Activated T-helper 1 cell treated with anti-CD3 and anti-CD28 coated beads, Interleukin-12 subunit alpha, Interleukin-12 subunit beta, Interleukin-2, Interleukin-4 antibody, amounts not matched to agents 30 ng/mL and 10 ng/mL and 1 ng/mL, durations not matched to agents 14 hours and 24 hours and 36 hours (primary cell): ENCODE measurements around the gene CNTN4. TPM values are rescaled to one million over a fixed set of nuclear protein-coding genes. Genes with fewer than 3 reads are reported as not detected.
"Not testable (repeated sequence)": the region's sequence is repeated elsewhere in the genome, so short reads cannot be mapped to it uniquely, and the experiment has no call there.

Experiments used
- DNase-seq: peaks from one replicate; pipeline ENCODE4 v3.0.0; 2021; ENCODE audit warnings: low spot score
- H3K27ac Mint-ChIP-seq: one replicate; pipeline ENCODE4 v1.8.0; 2021; ENCODE audit warnings: mild to moderate bottlenecking, mixed read lengths
- H3K27me3 Mint-ChIP-seq: one replicate; pipeline ENCODE4 v1.8.0; 2022; ENCODE audit warnings: mild to moderate bottlenecking, moderate library complexity, mixed read lengths; ENCODE audit not compliant: insufficient read depth
- H3K36me3 Mint-ChIP-seq: one replicate; pipeline ENCODE4 v1.8.0; 2021; ENCODE audit warnings: low read depth, mixed read lengths
- H3K4me1 Mint-ChIP-seq: one replicate; pipeline ENCODE4 v1.8.0; 2021; ENCODE audit warnings: low read depth, mixed read lengths
- H3K4me3 Mint-ChIP-seq: one replicate; pipeline ENCODE4 v1.8.0; 2021; ENCODE audit warnings: mild to moderate bottlenecking, moderate library complexity, mixed read lengths
- H3K9me3 Mint-ChIP-seq: one replicate; pipeline ENCODE4 v1.8.0; 2021; ENCODE audit warnings: mixed read lengths
- intact Hi-C: fragments of 100-400 bp; cut with micrococcal nuclease; formaldehyde crosslinking; loops from one replicate; pipeline ENCODE4 v1.15.1; 2024
- total RNA-seq: library from RNA; stranded (reverse); gene quantifications from 2 replicates; pipeline ENCODE4 v1.2.3, GENCODE V29; 2022

The CNTN4 gene
- total RNA-seq, 1 donor from 2014 or later = not detected

DNA sequence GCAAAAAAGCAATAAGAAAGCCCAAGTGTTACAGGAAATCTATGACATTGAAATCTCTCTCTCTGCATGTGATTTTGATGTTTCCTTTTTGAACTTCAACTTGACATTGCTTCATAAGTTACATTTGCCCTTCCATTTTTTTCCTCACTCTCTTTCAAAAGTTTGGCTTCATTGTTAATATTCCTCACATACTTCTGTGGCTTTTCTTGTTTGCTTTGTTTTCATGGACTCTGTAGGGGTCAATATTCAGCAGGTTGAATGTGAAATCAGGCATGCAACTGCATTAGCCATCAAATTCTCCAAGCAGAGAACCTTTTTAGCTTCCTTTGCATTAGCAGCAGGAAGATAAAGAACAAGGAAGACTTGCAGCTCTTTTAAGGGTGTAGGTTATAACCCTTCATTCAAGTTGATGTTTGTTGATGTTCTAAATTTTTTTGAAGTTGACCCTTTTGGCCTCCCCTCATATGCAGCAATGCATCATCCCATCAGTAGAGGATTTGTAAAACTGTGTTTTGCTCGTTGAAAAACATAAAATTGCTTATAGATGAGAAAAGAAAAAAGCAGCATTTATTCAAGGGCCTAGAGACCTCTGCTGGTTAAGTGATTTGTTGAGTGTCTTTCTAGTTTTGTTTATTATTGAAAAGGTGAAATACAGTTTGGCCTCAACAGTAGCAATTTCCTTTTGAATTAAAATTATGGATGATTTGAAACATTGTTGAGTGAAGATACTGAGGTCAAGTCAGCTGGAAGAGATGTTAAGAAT, 800.1 kb downstream of the CNTN4 start:
- H3K36me3 Mint-ChIP-seq = no peaks in the 10 kb centered on the region
- no peaks in the 10 kb centered on the region for H3K27me3 Mint-ChIP-seq
- H3K9me3 Mint-ChIP-seq = no peaks in the 10 kb centered on the region
- no peak overlapping the region for H3K27ac Mint-ChIP-seq
- H3K4me1 Mint-ChIP-seq = no peaks in the 10 kb centered on the region
- no peak overlapping the region for H3K4me3 Mint-ChIP-seq
- no peak for DNase-seq
- intact Hi-C loops = no loop called here

DNA sequence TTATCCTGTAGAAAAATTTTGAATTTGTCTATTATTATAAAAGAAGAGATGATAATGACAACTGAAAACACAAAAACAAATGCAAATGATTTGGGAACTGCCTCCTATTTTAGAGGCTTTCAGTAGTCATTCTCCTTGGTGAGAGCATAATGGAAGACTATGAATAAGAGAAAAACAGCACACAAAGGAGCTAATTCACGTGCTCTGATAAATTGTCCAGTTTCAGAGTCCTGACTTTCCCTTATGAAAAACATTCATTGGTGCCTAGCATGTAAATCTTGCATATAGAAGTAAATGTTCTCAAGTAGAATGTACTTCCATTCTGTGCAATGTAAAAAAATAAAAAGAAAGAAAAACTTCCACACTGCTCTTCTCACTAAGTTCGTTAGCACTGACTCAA, 805.4 kb downstream of the CNTN4 start:
- Mint-ChIP-seq H3K27ac (no peak overlapping the region), H3K36me3 (no peaks in the 10 kb centered on the region), H3K4me3 (no peak overlapping the region), H3K4me1 (no peaks in the 10 kb centered on the region), H3K9me3 (no peaks in the 10 kb centered on the region), H3K27me3 (no peaks in the 10 kb centered on the region)
- no peak for DNase-seq
- intact Hi-C loops = no loop called here

DNA sequence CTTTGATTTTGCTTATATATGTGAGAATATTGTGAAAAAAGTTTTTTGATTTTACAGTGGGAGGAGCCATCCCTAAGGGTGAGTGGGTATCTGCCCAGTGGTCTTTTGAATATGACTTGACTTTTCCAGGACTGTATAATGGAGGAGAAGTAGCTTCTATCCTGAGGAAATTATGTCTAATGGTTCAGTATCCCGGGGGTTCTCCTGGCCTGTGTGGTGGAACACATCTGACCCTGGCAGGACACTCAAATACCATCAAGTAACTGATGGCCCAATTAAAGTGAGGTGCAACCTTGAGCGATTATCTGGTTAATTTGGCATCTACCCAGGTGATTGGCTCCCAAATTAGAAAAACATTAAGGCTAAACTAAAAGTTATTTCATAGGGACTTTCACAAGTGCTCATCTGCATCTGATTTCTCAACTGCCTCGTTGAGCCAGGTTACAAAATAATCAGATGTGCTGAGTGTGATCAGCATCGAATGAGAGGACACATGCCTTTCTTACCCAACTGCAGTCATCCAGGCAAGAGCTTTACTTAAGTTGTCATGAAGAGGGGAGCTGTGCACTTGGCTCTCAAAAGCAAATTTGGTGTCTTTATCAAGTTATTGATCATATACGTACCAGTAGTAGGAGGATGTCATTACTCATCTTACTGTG, 810.2 kb downstream of the CNTN4 start:
- Mint-ChIP-seq H3K36me3 (no peaks in the 10 kb centered on the region), H3K27ac (no peak overlapping the region), H3K27me3 (no peaks in the 10 kb centered on the region), H3K9me3 (no peaks in the 10 kb centered on the region), H3K4me3 (no peak overlapping the region), H3K4me1 (no peaks in the 10 kb centered on the region)
- no peak for DNase-seq
- intact Hi-C loops = no loop called here

DNA sequence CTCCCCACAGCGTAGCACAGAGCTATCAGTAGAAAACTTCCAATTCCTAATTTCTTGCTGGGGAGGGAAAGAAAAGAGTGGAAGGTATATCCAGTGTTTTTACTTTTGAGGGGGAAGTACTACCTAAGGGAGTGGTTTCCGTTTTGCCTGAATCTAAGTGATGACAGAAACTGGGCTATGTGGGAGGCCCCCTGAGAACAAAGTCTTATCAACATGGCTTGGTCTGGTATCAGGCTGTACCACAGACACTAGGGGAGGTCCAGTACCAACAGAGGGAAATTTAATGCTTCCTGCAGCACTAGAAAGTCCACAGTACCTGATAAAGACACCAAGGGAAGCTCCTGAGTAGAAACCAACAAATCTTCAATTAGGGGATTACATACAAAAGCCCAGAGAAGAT, 812.3 kb downstream of the CNTN4 start:
- H3K9me3 Mint-ChIP-seq = no peaks in the 10 kb centered on the region
- H3K27ac Mint-ChIP-seq = no peak overlapping the region
- no peaks in the 10 kb centered on the region for H3K27me3 Mint-ChIP-seq
- no peak for DNase-seq
- intact Hi-C loops = no loop called here
- no peak overlapping the region for H3K4me3 Mint-ChIP-seq
- H3K4me1 Mint-ChIP-seq = no peaks in the 10 kb centered on the region
- H3K36me3 Mint-ChIP-seq = no peaks in the 10 kb centered on the region

DNA sequence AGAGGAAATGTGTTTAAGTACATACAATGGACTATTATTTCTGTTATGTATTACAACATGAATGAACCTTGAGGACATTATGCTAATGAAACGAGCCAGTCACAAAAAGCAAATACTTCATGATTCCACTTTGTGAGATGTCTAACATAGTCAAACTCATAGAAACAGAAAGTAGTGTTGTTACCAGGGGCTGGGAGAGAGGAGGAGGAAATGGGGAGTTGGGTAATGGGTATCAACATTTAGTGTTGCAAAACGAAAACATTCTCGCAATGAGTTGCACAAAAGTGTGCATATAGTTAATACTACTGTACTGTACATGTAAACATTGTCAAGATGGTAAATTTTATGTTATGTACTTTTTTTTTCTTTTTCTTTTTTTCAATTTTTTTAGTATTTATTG, 817.2 kb downstream of the CNTN4 start:
- H3K27me3 Mint-ChIP-seq = peaks cover 2% of the 10 kb centered on the region
- H3K4me3 Mint-ChIP-seq = no peak overlapping the region
- intact Hi-C loops = no loop called here
- H3K27ac Mint-ChIP-seq = no peak overlapping the region
- DNase-seq = no peak
- H3K9me3 Mint-ChIP-seq = no peaks in the 10 kb centered on the region
- no peaks in the 10 kb centered on the region for H3K36me3 Mint-ChIP-seq
- no peaks in the 10 kb centered on the region for H3K4me1 Mint-ChIP-seq

DNA sequence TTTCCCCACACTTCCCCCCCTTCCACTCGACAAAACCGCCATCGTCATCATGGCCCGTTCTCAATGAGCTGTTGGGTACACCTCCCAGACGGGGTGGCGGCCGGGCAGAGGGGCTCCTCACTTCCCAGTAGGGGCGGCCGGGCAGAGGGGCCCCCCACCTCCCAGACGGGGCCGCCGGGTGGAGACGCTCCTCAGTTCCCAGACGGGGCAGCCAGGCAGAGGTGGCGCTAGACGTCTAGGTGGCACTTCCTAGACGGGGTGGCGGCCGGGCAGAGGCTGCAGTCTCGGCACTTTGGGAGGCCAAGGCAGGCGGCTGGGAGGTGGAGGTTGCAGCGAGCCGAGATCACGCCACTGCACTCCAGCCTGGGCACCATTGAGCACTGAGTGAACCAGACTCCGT, 818.0 kb downstream of the CNTN4 start:
- H3K4me3 Mint-ChIP-seq, H3K4me1 Mint-ChIP-seq, H3K9me3 Mint-ChIP-seq, H3K36me3 Mint-ChIP-seq, H3K27ac Mint-ChIP-seq, intact Hi-C loops, H3K27me3 Mint-ChIP-seq, DNase-seq: not testable (repeated sequence)

DNA sequence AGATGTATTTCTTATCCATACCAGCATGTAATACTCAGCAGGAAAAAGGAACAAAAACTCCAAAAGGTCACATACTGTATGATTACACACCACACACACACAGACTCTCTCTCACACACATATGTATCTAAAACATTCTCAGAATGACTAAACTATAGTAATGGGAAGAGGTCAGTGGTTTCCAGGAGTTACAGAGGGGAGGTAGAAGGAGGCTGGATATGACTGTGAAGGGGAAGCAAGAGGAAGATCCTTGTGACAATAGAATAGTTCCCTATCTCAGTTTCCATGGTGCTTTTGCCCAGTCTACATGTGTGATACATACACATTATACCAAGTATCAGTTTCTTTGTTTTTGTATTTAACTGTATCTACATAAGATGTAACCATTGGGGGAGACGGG, 821.4 kb downstream of the CNTN4 start:
- H3K4me1 Mint-ChIP-seq = no peaks in the 10 kb centered on the region
- H3K36me3 Mint-ChIP-seq = no peaks in the 10 kb centered on the region
- DNase-seq = no peak
- H3K9me3 Mint-ChIP-seq = no peaks in the 10 kb centered on the region
- intact Hi-C loops = no loop called here
- peaks cover 2% of the 10 kb centered on the region for H3K27me3 Mint-ChIP-seq
- no peak overlapping the region for H3K27ac Mint-ChIP-seq
- H3K4me3 Mint-ChIP-seq = no peak overlapping the region

DNA sequence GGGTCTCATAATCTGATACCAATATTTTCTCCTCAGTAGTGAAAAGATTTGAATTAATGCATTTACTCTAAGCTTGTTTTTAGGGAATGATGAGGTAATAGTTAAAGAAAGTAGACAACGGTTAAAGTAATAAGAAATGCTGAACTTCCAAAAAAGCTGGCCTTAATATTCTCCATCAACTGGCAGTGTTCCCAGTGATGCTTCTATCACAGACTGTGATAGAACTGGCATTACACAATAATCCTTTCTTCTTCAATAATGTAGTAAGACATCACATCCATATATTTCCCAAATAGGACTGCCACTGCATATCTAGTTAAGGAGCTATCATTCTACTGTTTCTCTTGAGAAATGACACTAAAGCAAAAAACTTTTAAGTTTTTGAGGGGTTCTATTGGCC, 822.8 kb downstream of the CNTN4 start:
- Mint-ChIP-seq H3K36me3 (no peaks in the 10 kb centered on the region), H3K4me1 (no peaks in the 10 kb centered on the region), H3K9me3 (no peaks in the 10 kb centered on the region), H3K27me3 (peaks cover 2% of the 10 kb centered on the region), H3K4me3 (no peak overlapping the region), H3K27ac (no peak overlapping the region)
- no peak for DNase-seq
- intact Hi-C loops = no loop called here

DNA sequence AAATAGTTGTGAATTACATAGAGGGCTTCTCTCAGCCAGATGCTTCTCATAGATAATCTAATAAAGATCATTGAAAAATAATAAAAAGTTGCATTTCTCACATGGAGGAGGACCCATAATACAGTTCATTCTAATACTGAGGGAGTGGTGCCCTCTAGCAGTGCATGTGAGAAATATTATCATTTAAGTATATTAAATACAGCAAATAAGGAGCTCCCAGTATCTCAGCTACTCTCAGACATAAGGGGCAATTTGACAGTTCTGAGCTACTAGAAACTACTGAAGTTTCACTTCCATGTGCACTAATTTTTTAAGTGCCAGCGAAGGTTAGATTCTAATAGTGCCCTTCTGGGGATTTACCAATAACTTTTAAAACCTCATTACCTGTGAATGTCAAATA, 823.2 kb downstream of the CNTN4 start:
- DNase-seq = no peak
- H3K4me3 Mint-ChIP-seq = no peak overlapping the region
- H3K4me1 Mint-ChIP-seq = no peaks in the 10 kb centered on the region
- H3K36me3 Mint-ChIP-seq = no peaks in the 10 kb centered on the region
- intact Hi-C loops = no loop called here
- H3K27me3 Mint-ChIP-seq = peaks cover 2% of the 10 kb centered on the region
- H3K9me3 Mint-ChIP-seq = no peaks in the 10 kb centered on the region
- H3K27ac Mint-ChIP-seq = no peak overlapping the region

DNA sequence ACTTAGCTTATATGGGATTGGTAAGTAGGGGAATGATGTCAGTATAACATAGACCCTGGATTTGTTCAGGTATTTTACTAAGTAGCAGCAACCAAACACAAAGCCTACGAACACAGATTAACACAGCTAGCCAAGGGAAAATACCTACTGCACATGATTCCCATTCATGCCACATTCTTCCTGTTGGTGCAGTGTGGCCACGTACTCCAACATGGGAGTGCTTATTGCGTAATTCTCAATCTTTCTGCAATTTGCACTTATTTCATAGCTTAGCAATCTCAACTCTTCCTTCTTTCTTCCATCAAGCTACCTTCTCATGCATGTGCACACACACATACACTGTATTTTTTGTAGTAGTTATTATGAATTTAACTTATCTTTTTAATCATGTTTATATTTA, 824.7 kb downstream of the CNTN4 start:
- Mint-ChIP-seq H3K27ac (no peak overlapping the region), H3K4me1 (no peaks in the 10 kb centered on the region), H3K4me3 (no peak overlapping the region), H3K9me3 (no peaks in the 10 kb centered on the region), H3K27me3 (peaks cover 5% of the 10 kb centered on the region), H3K36me3 (no peaks in the 10 kb centered on the region)
- intact Hi-C loops = no loop called here
- no peak for DNase-seq

DNA sequence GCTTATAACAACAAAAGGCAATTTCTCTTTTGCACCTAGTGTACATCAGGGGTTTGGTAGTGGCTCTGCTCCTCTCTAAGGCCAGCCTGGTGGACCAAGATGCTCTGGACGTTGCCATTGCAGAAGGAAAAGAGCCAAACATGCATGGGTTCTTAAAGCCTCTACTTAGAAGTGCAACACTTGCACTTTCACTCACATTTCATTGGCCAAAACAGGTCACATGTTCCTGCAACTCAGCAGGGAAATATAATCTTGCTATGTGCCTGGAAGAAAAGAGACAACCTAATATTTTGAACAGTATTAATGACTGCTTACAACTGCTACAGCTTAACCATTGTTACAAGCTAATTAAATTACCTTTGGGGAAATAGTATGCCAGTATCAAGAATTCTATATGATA, 828.6 kb downstream of the CNTN4 start:
- no peaks in the 10 kb centered on the region for H3K36me3 Mint-ChIP-seq
- H3K27me3 Mint-ChIP-seq = peaks cover 3% of the 10 kb centered on the region
- H3K4me3 Mint-ChIP-seq = no peak overlapping the region
- DNase-seq = no peak
- H3K9me3 Mint-ChIP-seq = no peaks in the 10 kb centered on the region
- no peak overlapping the region for H3K27ac Mint-ChIP-seq
- no peaks in the 10 kb centered on the region for H3K4me1 Mint-ChIP-seq
- intact Hi-C loops = no loop called here

DNA sequence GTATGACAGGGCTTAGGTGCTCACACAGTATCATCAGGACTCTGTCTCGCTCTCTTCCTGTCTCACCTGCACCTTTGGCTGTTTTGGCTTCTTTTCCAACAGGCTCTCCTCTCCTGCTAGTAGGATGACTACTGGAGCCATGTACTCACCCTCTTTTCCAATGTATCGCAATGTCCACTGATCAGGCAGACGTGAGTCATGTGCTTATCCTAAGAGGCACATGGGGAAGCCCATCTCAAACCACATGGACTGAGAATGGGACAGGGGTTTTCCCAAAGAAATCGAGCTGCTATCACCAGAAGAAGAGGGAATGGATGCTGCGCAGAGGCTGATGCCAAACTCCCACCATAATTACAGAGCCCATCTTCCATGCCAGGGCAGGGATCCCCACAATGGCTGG, 830.9 kb downstream of the CNTN4 start:
- no peaks in the 10 kb centered on the region for H3K36me3 Mint-ChIP-seq
- DNase-seq = no peak
- no peak overlapping the region for H3K4me3 Mint-ChIP-seq
- intact Hi-C loops = no loop called here
- H3K4me1 Mint-ChIP-seq = no peaks in the 10 kb centered on the region
- peaks cover 3% of the 10 kb centered on the region for H3K27me3 Mint-ChIP-seq
- H3K9me3 Mint-ChIP-seq = no peaks in the 10 kb centered on the region
- H3K27ac Mint-ChIP-seq = no peak overlapping the region

DNA sequence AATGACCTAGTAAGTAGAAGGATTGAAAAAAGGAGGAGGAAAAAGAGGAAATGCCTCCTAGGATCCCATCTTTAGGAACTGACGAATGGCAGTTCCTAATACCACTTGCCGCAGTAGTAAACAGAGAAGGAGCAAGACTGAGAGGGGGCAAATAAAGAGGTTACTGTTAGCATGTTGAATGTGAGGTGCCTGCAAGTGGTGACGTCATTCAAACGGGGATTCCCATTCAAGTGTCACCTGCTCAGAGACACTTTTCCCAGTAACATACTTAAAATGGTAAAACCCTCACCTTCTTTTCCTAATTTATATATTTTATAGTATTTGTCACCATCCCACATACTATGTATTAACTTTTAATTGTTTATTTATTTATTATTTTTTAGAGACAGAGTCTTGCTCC, 832.6 kb downstream of the CNTN4 start:
- Mint-ChIP-seq H3K9me3 (no peaks in the 10 kb centered on the region), H3K4me3 (no peak overlapping the region), H3K27me3 (peaks cover 3% of the 10 kb centered on the region), H3K27ac (no peak overlapping the region), H3K36me3 (no peaks in the 10 kb centered on the region), H3K4me1 (no peaks in the 10 kb centered on the region)
- intact Hi-C loops = no loop called here
- DNase-seq = no peak

DNA sequence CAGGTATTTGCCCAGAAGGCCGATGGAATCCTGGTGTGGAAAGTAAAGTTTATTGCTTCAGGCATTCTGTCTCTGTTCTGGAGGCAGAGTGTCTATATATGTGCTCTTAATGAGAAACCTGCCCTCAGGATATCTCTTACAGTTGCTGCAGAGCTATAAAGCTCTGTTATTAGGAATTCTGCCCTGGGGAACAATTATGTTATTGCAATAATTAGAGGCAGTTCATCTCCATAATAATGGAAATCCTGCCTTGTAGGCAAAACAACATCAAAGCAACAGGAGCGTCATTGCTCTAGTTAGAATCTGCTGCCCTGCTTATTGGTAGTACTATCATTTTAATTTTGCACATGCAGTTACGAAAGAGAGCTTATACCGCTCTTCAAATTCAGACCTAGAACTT, 835.9 kb downstream of the CNTN4 start:
- no peak overlapping the region for H3K4me3 Mint-ChIP-seq
- H3K27ac Mint-ChIP-seq = no peak overlapping the region
- no peaks in the 10 kb centered on the region for H3K36me3 Mint-ChIP-seq
- no peak for DNase-seq
- no peaks in the 10 kb centered on the region for H3K9me3 Mint-ChIP-seq
- H3K27me3 Mint-ChIP-seq = peaks cover 2% of the 10 kb centered on the region
- intact Hi-C loops = no loop called here
- H3K4me1 Mint-ChIP-seq = no peaks in the 10 kb centered on the region
